Kidney (tissue), 14 donors: Measurements from ENCODE around the gene C10orf90. TPM values are rescaled to one million over a fixed set of nuclear protein-coding genes. Genes with fewer than 3 reads are reported as not detected.

Experiments used
- DNase-seq, 5 donors: peaks; one replicate each; pipeline ENCODE4 v3.0.0-alpha.2; 2013 to 2020
- FAIRE-seq: peaks from 2 replicates; lab custom pipeline; 2012; peaks lifted over from hg19 to GRCh38; lab: Jason Lieb, UNC
- H3K27ac ChIP-seq, 2 donors: one replicate each; pipeline ENCODE4 v1.7.0; 2013; ENCODE audit warnings: low read depth in 2 of 2, low read length in 2 of 2, inconsistent platforms in 1 of 2
- H3K27me3 ChIP-seq: one replicate; pipeline ENCODE4 v1.7.1; 2013; ENCODE audit warnings: low read length, inconsistent platforms; ENCODE audit not compliant: control insufficient read depth, insufficient read depth
- H3K36me3 ChIP-seq, 3 donors: one replicate each; pipeline versions ENCODE4 v1.7.0 to v1.7.1; 2013; ENCODE audit warnings: low read length in 3 of 3, control low read depth in 1 of 3, inconsistent platforms in 1 of 3; ENCODE audit not compliant: insufficient read depth in 3 of 3, control insufficient read depth in 2 of 3
- H3K4me1 ChIP-seq, 3 donors: one replicate each; pipeline versions ENCODE4 v1.7.0 to v1.7.1; 2013; ENCODE audit warnings: low read length in 3 of 3, inconsistent platforms in 1 of 3, low read depth in 1 of 3; ENCODE audit not compliant: control insufficient read depth in 2 of 3, insufficient read depth in 2 of 3
- H3K4me3 ChIP-seq, 3 donors: one replicate each; pipeline versions ENCODE4 v1.7.0 to v1.8.1; 2013; ENCODE audit warnings: low read length in 3 of 3, control low read depth in 1 of 3, inconsistent platforms in 1 of 3
- H3K9ac ChIP-seq, 3 donors: one replicate each; pipeline versions ENCODE4 v1.7.0 to v1.7.1; 2013; ENCODE audit warnings: low read length in 3 of 3, control low read depth in 1 of 3, inconsistent platforms in 1 of 3
- H3K9me3 ChIP-seq, 3 donors: one replicate each; pipeline versions ENCODE4 v1.7.0 to v1.7.1; 2013; ENCODE audit warnings: low read length in 3 of 3, control low read depth in 1 of 3, inconsistent platforms in 1 of 3; ENCODE audit not compliant: control insufficient read depth in 2 of 3, insufficient read depth in 1 of 3
- intact Hi-C: fragments of 100-400 bp; cut with DNase I; formaldehyde crosslinking; loops from one replicate; pipeline ENCODE4 v1.11.1; 2022
- polyA plus RNA-seq: library from polyadenylated mRNA; stranded (reverse); fragments of 350-450 nt; fragmentation: Illumina TruSeq; extraction: RNeasy Lipid Tissue Mini Kit (QIAGEN cat#74804); gene quantifications from one replicate; pipeline ENCODE4 v1.2.3, GENCODE V29; 2014; ENCODE audit warnings: low read depth, low replicate concordance; ENCODE audit not compliant: insufficient read depth
- total RNA-seq: library from RNA; stranded (reverse); fragmentation: NEBNext Ultra II Directional; extraction: Animal tissue kit (Norgen Biotek cat#: 25700); gene quantifications from one replicate; pipeline ENCODE4 v1.2.1, GENCODE V29; 2021
- TF ChIP-seq, protein P1 (sequence below): IDR thresholded peaks from 3 replicates; pipeline ENCODE4 v1.5.1; 2012; ENCODE audit warnings: mild to moderate bottlenecking, moderate library complexity, borderline replicate concordance; ENCODE audit not compliant: insufficient read depth; ENCODE audit errors: extremely low read depth
- donor health status: control.
- donor health status: control.
- donor health status: control.
- donor health status: control.
- donor health status: control.
- donor health status: DM: yes; HTN: yes; CAD: no.
- donor health status: Normal renal cell carcinoma (clear cell type).

The C10orf90 gene
- total and polyA plus RNA-seq, 2 donors from 2014 or later, result 0.30 TPM; not detected in 1

DNA sequence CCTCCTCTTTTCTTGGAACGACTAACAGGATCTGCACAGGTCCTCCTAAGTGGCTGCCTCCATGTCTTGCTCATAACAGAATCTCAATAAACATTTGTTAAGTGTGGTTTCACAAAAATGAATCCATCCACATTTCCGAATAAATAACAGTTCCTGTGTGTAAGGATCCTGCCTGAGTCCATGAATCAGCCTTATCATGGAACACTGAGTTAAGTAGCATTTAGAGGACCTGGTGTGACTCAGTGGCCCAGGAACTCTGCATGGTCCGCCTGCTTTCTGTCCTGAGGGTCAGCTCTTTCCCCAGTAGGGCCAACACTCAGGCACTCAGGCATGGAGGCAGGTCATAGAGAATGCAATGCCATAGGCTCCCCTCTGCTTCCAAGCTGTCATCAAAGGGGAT is 15.8 kb upstream of the C10orf90 start:
- no peak for FAIRE-seq
- TF ChIP-seq, protein P1, sequence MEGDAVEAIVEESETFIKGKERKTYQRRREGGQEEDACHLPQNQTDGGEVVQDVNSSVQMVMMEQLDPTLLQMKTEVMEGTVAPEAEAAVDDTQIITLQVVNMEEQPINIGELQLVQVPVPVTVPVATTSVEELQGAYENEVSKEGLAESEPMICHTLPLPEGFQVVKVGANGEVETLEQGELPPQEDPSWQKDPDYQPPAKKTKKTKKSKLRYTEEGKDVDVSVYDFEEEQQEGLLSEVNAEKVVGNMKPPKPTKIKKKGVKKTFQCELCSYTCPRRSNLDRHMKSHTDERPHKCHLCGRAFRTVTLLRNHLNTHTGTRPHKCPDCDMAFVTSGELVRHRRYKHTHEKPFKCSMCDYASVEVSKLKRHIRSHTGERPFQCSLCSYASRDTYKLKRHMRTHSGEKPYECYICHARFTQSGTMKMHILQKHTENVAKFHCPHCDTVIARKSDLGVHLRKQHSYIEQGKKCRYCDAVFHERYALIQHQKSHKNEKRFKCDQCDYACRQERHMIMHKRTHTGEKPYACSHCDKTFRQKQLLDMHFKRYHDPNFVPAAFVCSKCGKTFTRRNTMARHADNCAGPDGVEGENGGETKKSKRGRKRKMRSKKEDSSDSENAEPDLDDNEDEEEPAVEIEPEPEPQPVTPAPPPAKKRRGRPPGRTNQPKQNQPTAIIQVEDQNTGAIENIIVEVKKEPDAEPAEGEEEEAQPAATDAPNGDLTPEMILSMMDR, result no peak

DNA sequence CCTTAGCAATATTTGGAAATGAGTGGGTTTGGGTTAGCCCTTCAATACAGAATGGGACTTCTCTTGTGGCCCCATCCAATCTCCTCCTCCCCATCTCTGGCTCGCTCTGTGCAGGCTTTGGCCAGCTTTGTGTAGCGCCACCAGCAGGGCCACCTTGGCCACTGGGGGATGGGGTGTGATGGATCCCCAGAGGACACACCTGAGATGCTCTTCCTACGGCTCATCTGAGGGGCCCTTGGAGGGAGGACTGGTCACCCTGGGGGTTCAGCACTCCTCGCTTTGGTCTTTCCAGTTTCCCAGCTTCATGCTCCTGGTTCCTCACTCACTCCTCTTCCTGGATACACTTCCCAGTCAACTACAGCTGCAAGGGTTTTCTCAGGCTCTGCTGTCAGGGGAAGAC is 15.3 kb upstream of the C10orf90 start:
- H3K27me3 ChIP-seq, result no peaks in the 10 kb centered on the region
- no peaks in the 10 kb centered on the region for H3K36me3 ChIP-seq
- TF ChIP-seq, protein P1, result no peak
- H3K27ac ChIP-seq, result no peak overlapping the region
- no peaks in the 10 kb centered on the region for H3K4me1 ChIP-seq
- no peaks in the 10 kb centered on the region for H3K9me3 ChIP-seq
- H3K9ac ChIP-seq, result no peak overlapping the region
- DNase-seq (no peak), FAIRE-seq (no peak)
- intact Hi-C loops, result no loop called here
- H3K4me3 ChIP-seq, result no peak overlapping the region

More for the DNA sequence above, 15.8 kb upstream of the C10orf90 start:
- H3K4me3 ChIP-seq, result no peak overlapping the region
- intact Hi-C loops, result no loop called here
- H3K9me3 ChIP-seq, result no peaks in the 10 kb centered on the region
- H3K27me3 ChIP-seq, result no peaks in the 10 kb centered on the region
- no peaks in the 10 kb centered on the region for H3K4me1 ChIP-seq
- DNase-seq, result no peak
- H3K9ac ChIP-seq, result no peak overlapping the region
- H3K36me3 ChIP-seq, result no peaks in the 10 kb centered on the region
- no peak overlapping the region for H3K27ac ChIP-seq

DNA sequence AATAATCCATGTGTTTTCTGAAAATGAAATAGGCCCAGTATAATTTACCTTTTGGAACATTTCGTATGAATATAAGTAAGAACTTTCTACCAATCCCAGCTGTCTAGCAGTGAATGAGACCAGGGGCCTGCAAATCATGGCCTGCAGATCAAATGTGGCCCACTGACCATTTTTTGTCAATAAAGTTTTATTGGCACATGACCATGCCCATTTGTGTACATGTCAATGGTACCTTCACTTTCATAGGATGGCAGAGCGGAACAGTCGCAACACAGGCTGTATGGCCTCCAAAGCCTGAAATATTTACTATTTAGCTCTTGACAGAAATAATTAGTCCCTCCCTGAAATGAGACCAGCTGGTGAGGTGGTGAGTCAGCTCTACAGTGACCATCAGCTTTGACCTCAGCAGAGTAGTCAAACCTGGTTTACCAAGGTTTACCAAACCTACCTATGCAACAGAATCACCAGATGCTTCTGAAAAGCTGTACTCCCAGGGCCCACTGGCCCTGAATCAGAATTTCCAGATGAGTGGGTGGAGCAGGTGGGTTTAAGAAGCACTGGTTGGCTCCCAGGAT is 13.8 kb upstream of the C10orf90 start:
- Histone ChIP-seq H3K27me3 (no peaks in the 10 kb centered on the region), H3K27ac (no peak overlapping the region), H3K4me1 (no peaks in the 10 kb centered on the region), H3K36me3 (no peaks in the 10 kb centered on the region), H3K9ac (no peak overlapping the region), H3K9me3 (no peaks in the 10 kb centered on the region), H3K4me3 (no peak overlapping the region)
- TF ChIP-seq, protein P1, result no peak
- no peak for DNase-seq
- FAIRE-seq, result no peak
- intact Hi-C loops, result no loop called here

DNA sequence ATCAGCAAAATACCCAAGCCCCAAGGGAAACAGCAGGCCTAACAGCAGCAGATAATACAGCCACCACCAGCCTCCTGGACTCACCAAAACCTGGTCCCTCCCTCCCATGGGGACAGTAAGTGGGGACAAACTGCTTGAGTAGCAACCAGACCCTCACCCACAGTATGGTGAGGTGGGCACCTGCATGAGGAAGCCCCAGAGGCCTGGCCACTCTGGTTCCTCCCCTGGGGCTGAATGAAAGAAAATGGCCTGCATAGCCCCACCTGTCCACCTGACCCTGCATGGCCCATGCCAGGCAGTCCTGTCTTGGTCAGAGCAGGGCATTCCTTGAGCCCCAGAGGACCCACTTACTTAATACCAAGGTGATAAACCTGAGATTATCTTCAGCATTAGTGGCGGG is 13.0 kb upstream of the C10orf90 start:
- DNase-seq, result no peak
- no peaks in the 10 kb centered on the region for H3K27me3 ChIP-seq
- TF ChIP-seq, protein P1, result no peak
- no peak for FAIRE-seq
- intact Hi-C loops, result no loop called here
- H3K9me3 ChIP-seq, result no peaks in the 10 kb centered on the region
- no peak overlapping the region for H3K9ac ChIP-seq
- H3K4me3 ChIP-seq, result no peak overlapping the region
- no peaks in the 10 kb centered on the region for H3K4me1 ChIP-seq
- no peak overlapping the region for H3K27ac ChIP-seq
- no peaks in the 10 kb centered on the region for H3K36me3 ChIP-seq
